Neural cell (in vitro differentiated cells): Measurements from ENCODE around the gene CRTC3. TPM values are rescaled to one million over a fixed set of nuclear protein-coding genes. Genes with fewer than 3 reads are reported as not detected.
"Not testable (repeated sequence)": the region's sequence is repeated elsewhere in the genome, so short reads cannot be mapped to it uniquely, and the experiment has no call there.

ENCODE experiments used
- H2AFZ ChIP-seq: fragments of 200-600, 300-800 bp; sonication (generic), shearing (Covaris generic); 2 replicates; pipeline ENCODE4 v1.6.0; 2014; ENCODE audit warnings: low read depth, mild to moderate bottlenecking, antibody characterized with exemption, low read length, moderate library complexity
- H3F3A ChIP-seq: fragments of 200-600 bp; shearing (Covaris generic); 2 replicates; pipeline ENCODE4 v1.6.1; 2016; ENCODE audit warnings: mild to moderate bottlenecking, moderate library complexity, mixed read lengths, antibody characterized with exemption, low read length; ENCODE audit not compliant: insufficient read depth, poor library complexity, severe bottlenecking
- H3K27ac ChIP-seq: fragments of 200-600, 300-800 bp; sonication (generic), shearing (Covaris generic); 2 replicates; pipeline ENCODE4 v1.5.1; 2014; ENCODE audit warnings: mild to moderate bottlenecking, low read length, moderate library complexity
- H3K27me3 ChIP-seq: fragments of 300-800, 200-600 bp; sonication (generic), shearing (Covaris generic); 2 replicates; pipeline ENCODE4 v1.6.0; 2014; ENCODE audit warnings: mild to moderate bottlenecking, low read depth, low read length, moderate library complexity; ENCODE audit not compliant: insufficient read depth
- H3K36me3 ChIP-seq: fragments of 300-800, 200-600 bp; sonication (generic), shearing (Covaris generic); 2 replicates; pipeline ENCODE4 v1.5.1; 2014; ENCODE audit warnings: mild to moderate bottlenecking, antibody characterized with exemption, low read length, moderate library complexity; ENCODE audit not compliant: insufficient read depth
- H3K4me2 ChIP-seq: fragments of 300-800, 200-600 bp; sonication (generic), shearing (Covaris generic); 2 replicates; pipeline ENCODE4 v1.6.0; 2014; ENCODE audit warnings: mild to moderate bottlenecking, low read length
- H3K4me3 ChIP-seq: fragments of 300-800, 200-600 bp; sonication (generic), shearing (Covaris generic); 2 replicates; pipeline ENCODE4 v1.5.1; 2014; ENCODE audit warnings: mild to moderate bottlenecking, low read length, moderate library complexity
- H3K79me2 ChIP-seq: fragments of 200-600 bp; shearing (Covaris generic); replicated peaks from 2 replicates; pipeline ENCODE4 v1.6.0; 2014; ENCODE audit warnings: mild to moderate bottlenecking, low read length, moderate library complexity; ENCODE audit not compliant: insufficient read depth
- H3K9ac ChIP-seq: fragments of 300-800, 200-600 bp; sonication (generic), shearing (Covaris generic); 2 replicates; pipeline ENCODE4 v1.6.1; 2016; ENCODE audit warnings: mild to moderate bottlenecking, low read length, mixed read lengths
- H3K9me2 ChIP-seq: fragments of 200-600 bp; shearing (Covaris generic); 2 replicates; pipeline ENCODE4 v1.6.1; 2016; ENCODE audit warnings: mild to moderate bottlenecking, low read length, mixed read lengths; ENCODE audit not compliant: insufficient read depth
- H3K9me3 ChIP-seq: fragments of 200-600, 300-800 bp; sonication (generic), shearing (Covaris generic); 2 replicates; pipeline ENCODE4 v1.6.1; 2016; ENCODE audit warnings: mild to moderate bottlenecking, mixed run types, low read length, moderate library complexity, mixed read lengths
- H4K20me1 ChIP-seq: fragments of 200-600 bp; shearing (Covaris generic); 2 replicates; pipeline ENCODE4 v1.6.1; 2016; ENCODE audit warnings: mild to moderate bottlenecking, mixed run types; ENCODE audit not compliant: insufficient read depth
- EP300 ChIP-seq: fragments of 450-650 bp; conservative IDR thresholded peaks from 2 replicates; pipeline ENCODE4 v1.6.1; 2014; ENCODE audit warnings: antibody characterized with exemption, mild to moderate bottlenecking, moderate library complexity; ENCODE audit not compliant: poor library complexity, severe bottlenecking
- RAD21 ChIP-seq: fragments of 450-650 bp; conservative IDR thresholded peaks from 2 replicates; pipeline ENCODE4 v1.6.1; 2014; ENCODE audit warnings: antibody characterized with exemption, mild to moderate bottlenecking, moderate library complexity
- TAF1 ChIP-seq: IDR thresholded peaks from 2 replicates; pipeline ENCODE4 v1.6.1; 2012; ENCODE audit warnings: low read depth
- polyA plus RNA-seq: library from polyadenylated mRNA; depleted of rRNA; stranded (reverse); fragments of >200 nt; gene quantifications from 2 replicates; pipeline ENCODE4 v1.2.3, GENCODE V29; 2014
- TF ChIP-seq, protein P1 (sequence below): IDR thresholded peaks from 2 replicates; pipeline ENCODE4 v1.6.1; 2012; ENCODE audit warnings: borderline replicate concordance

The CRTC3 gene
- polyA plus RNA-seq, 1 donor from 2014 or later: 5.5 TPM

DNA sequence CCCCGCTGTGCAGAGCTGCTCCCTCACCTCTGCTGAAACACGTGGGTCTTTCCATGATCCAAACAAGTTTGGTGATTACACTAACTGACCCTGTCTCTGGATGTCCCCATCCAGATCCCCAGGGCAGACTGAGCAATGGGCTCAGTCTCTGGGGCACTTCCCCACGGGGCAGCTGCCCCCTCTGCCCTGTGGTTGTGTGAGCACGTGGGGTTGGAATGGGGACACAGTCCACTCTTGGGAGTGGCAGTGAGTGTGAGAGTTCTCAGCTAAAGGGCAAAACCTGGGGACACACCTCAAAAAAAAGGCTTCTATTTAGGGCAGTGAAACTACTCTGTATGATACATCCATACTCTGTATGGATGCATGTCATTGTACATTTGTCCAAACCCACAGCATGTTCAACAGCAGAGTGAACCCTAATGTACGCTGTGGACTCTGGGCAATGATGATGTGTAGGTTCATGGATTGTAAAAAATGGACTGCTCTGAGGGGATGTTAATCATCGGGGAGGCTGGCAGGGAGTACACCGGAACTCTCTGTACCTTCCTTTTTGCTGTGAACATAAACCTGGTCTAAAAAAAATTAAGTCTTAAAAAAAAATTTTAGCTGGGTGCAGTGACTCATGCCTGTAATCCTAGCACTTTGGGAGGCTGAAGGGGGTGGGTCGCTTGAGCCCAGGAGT, 137.5 kb downstream of the CRTC3 start:
- Histone ChIP-seq H3K9me3 (no peaks in the 10 kb centered on the region), H3K9me2 (no peaks in the 10 kb centered on the region), H3K9ac (no peak overlapping the region), H3F3A (no peaks in the 10 kb centered on the region), H4K20me1 (no peaks in the 10 kb centered on the region), H3K27ac (no peak overlapping the region), H3K4me2 (no peak overlapping the region), H3K4me3 (no peak overlapping the region), H2AFZ (no peak overlapping the region), H3K27me3 (no peaks in the 10 kb centered on the region), H3K36me3 (no peaks in the 10 kb centered on the region), H3K79me2 (no peaks in the 10 kb centered on the region)
- TF ChIP-seq EP300: no peak

DNA sequence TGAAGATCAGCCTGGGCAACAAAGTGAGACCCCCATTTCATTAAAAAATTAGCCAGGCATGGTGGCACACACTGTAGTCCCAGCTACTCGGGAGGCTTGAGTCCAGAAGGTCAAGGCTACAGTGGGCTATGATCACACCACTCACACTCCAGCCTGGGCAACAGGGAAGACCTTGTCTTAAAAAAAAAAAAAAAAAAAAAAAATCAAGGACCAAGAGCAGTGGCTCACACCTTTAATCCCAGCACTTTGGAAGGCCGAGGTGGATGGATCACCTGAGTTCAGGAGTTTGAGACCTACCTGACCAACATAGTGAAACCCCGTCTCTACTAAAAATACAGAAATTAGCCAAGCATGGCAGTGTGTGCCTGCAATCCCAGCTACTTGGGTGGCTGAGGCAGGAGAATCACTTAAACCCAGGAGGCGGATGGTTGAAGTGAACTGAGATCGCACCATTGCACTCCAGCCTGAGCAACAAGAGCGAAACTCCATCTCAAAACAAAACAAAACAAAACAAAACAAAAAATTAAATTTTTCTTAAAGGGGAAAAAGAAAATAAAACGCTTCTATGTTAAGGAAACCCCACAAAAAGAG, 138.1 kb downstream of the CRTC3 start:
- not testable (repeated sequence) for H3K9ac ChIP-seq, H3K27ac ChIP-seq, H3K36me3 ChIP-seq, H2AFZ ChIP-seq, H3K4me2 ChIP-seq, H3K79me2 ChIP-seq, H3F3A ChIP-seq, H3K9me3 ChIP-seq, H4K20me1 ChIP-seq, H3K9me2 ChIP-seq, H3K4me3 ChIP-seq, H3K27me3 ChIP-seq

DNA sequence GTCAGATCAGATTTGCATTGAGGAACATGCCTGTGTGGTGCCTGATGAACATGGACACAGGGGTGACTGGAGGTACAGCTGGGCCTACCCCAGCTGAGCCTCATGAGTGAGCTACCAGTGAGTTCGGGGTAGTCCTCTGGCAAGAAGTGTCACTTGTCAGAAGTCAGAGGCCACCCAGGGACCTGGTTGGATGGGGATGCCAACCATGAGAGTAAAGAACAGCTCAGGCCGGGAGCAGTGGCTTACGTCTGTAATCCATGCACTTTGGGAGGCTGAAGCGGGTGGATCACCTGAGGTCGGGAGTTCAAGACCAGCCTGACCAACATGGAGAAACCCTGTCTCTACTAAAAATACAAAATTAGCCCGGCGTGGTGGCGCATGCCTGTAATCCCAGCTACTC, 140.9 kb downstream of the CRTC3 start:
- not testable (repeated sequence) for H3K9me2 ChIP-seq, H3K27me3 ChIP-seq, H3K9me3 ChIP-seq

DNA sequence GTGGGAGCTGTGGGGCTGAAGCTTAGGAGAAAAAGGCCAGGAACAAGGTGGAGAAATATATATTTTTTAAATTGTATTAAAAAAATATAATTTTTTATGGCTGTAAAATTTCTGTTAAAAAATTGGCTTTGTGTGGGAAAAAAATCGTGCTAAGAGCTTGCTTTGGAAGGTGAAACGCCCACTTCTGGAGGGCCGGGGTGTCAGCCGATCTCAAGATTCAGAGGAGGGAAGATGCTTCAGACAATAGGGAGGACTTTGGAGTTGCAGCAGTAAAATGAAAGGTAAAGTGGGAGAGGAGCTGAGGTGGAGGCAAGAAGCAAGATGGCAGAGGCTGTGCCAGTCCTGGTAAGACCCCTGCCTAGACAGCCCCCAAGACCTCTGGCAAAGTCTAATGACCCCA, 141.5 kb downstream of the CRTC3 start:
- Histone ChIP-seq H3K9me2 (no peaks in the 10 kb centered on the region), H3F3A (no peaks in the 10 kb centered on the region), H3K27me3 (no peaks in the 10 kb centered on the region), H2AFZ (no peak overlapping the region), H3K36me3 (no peaks in the 10 kb centered on the region), H3K9me3 (no peaks in the 10 kb centered on the region), H3K9ac (no peak overlapping the region), H4K20me1 (no peaks in the 10 kb centered on the region), H3K27ac (no peak overlapping the region), H3K4me2 (no peak overlapping the region), H3K79me2 (no peaks in the 10 kb centered on the region), H3K4me3 (no peak overlapping the region)
- TF ChIP-seq TAF1 (no peak), RAD21 (no peak)
- TF ChIP-seq, protein P1, sequence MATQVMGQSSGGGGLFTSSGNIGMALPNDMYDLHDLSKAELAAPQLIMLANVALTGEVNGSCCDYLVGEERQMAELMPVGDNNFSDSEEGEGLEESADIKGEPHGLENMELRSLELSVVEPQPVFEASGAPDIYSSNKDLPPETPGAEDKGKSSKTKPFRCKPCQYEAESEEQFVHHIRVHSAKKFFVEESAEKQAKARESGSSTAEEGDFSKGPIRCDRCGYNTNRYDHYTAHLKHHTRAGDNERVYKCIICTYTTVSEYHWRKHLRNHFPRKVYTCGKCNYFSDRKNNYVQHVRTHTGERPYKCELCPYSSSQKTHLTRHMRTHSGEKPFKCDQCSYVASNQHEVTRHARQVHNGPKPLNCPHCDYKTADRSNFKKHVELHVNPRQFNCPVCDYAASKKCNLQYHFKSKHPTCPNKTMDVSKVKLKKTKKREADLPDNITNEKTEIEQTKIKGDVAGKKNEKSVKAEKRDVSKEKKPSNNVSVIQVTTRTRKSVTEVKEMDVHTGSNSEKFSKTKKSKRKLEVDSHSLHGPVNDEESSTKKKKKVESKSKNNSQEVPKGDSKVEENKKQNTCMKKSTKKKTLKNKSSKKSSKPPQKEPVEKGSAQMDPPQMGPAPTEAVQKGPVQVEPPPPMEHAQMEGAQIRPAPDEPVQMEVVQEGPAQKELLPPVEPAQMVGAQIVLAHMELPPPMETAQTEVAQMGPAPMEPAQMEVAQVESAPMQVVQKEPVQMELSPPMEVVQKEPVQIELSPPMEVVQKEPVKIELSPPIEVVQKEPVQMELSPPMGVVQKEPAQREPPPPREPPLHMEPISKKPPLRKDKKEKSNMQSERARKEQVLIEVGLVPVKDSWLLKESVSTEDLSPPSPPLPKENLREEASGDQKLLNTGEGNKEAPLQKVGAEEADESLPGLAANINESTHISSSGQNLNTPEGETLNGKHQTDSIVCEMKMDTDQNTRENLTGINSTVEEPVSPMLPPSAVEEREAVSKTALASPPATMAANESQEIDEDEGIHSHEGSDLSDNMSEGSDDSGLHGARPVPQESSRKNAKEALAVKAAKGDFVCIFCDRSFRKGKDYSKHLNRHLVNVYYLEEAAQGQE: no peak

More for the DNA sequence above, 140.9 kb downstream of the CRTC3 start:
- H2AFZ ChIP-seq, H3K79me2 ChIP-seq, H3K36me3 ChIP-seq, H3K4me2 ChIP-seq, H3K27ac ChIP-seq, H3K4me3 ChIP-seq, H3F3A ChIP-seq, H3K9ac ChIP-seq, H4K20me1 ChIP-seq: not testable (repeated sequence)

DNA sequence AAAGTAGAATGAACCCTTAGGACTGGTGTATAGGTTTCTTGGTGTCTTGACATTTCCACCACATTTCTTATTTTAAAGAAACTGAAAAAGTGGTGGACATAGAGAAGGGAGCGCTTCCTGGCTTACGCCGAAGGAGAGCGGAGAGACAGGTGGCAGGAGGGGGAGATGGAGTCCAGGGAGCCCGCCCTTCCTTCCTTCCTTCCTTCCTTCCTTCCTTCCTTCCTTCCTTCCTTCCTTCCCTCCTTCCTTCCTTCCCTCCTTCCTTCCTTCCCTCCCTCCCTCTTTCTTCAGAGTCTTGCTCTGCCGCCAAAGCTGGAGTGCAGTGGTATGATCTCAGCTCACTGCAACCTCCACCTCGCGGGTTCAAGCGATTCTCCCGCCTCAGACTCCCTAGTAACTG, 143.6 kb downstream of the CRTC3 start:
- not testable (repeated sequence) for H3K27me3 ChIP-seq, H3K4me2 ChIP-seq, H3K79me2 ChIP-seq, H3K9ac ChIP-seq, H2AFZ ChIP-seq, H3K4me3 ChIP-seq, H3K9me3 ChIP-seq, H4K20me1 ChIP-seq, H3K27ac ChIP-seq, H3F3A ChIP-seq, H3K36me3 ChIP-seq, H3K9me2 ChIP-seq
